Neural cell (in vitro differentiated cells): ENCODE data around the gene DMXL1.

ENCODE experiments used
- CTCF ChIP-seq: fragments of 450-650 bp; IDR thresholded peaks from 2 replicates; pipeline ENCODE4 v1.5.1; 2014; ENCODE audit warnings: antibody characterized with exemption, mild to moderate bottlenecking, moderate library complexity; ENCODE audit not compliant: poor library complexity, severe bottlenecking
- EP300 ChIP-seq: fragments of 450-650 bp; conservative IDR thresholded peaks from 2 replicates; pipeline ENCODE4 v1.6.1; 2014; ENCODE audit warnings: antibody characterized with exemption, mild to moderate bottlenecking, moderate library complexity; ENCODE audit not compliant: poor library complexity, severe bottlenecking
- POLR2AphosphoS5 ChIP-seq: IDR thresholded peaks from 2 replicates; pipeline ENCODE4 v1.6.1; 2012
- REST ChIP-seq: IDR thresholded peaks from 2 replicates; pipeline ENCODE4 v1.6.1; 2012; ENCODE audit warnings: borderline replicate concordance
- SMC3 ChIP-seq: fragments of 450-650 bp; conservative IDR thresholded peaks from 2 replicates; pipeline ENCODE4 v1.6.1; 2014; ENCODE audit warnings: antibody characterized with exemption, mild to moderate bottlenecking, moderate library complexity; ENCODE audit not compliant: poor library complexity
- TAF1 ChIP-seq: IDR thresholded peaks from 2 replicates; pipeline ENCODE4 v1.6.1; 2012; ENCODE audit warnings: low read depth

GRCh38 chr5:119282628-119283027 lies 211.7 kb downstream of the DMXL1 start:
- no peak for TF ChIP-seq REST
- TF ChIP-seq CTCF = no peak
- TF ChIP-seq EP300 = no peak
- no peak for TF ChIP-seq SMC3
- TF ChIP-seq TAF1 = no peak
- no peak for TF ChIP-seq POLR2AphosphoS5
